Parathyroid adenoma (tissue), 2 donors: ENCODE measurements around the gene LETM1.

Experiments
- H2AFZ ChIP-seq: fragments of 300-600 bp; sonication (generic); one replicate; pipeline ENCODE4 v1.7.0; 2017; ENCODE audit warnings: antibody characterized with exemption, mild to moderate bottlenecking
- H3K27ac ChIP-seq: fragments of 300-600 bp; sonication (generic); one replicate; pipeline ENCODE4 v1.7.0; 2017
- H3K27me3 ChIP-seq: fragments of 300-600 bp; sonication (generic); one replicate; pipeline ENCODE4 v1.7.0; 2017; ENCODE audit warnings: low read length; ENCODE audit not compliant: control insufficient read depth, insufficient read depth
- H3K36me3 ChIP-seq: fragments of 300-600 bp; sonication (generic); one replicate; pipeline ENCODE4 v1.7.0; 2017; ENCODE audit warnings: low read length; ENCODE audit not compliant: control insufficient read depth, insufficient read depth
- H3K4me1 ChIP-seq: fragments of 300-600 bp; sonication (generic); one replicate; pipeline ENCODE4 v1.7.0; 2017; ENCODE audit warnings: control low read depth
- H3K4me2 ChIP-seq: fragments of 300-600 bp; sonication (generic); one replicate; pipeline ENCODE4 v1.7.0; 2017; ENCODE audit warnings: low read length
- H3K4me3 ChIP-seq: fragments of 300-600 bp; sonication (generic); one replicate; pipeline ENCODE4 v1.7.0; 2017; ENCODE audit warnings: low read depth, low read length
- H3K79me2 ChIP-seq: fragments of 300-600 bp; sonication (generic); one replicate; pipeline ENCODE4 v1.7.0; 2017; ENCODE audit warnings: control low read depth
- H3K9ac ChIP-seq: fragments of 300-600 bp; sonication (generic); one replicate; pipeline ENCODE4 v1.7.0; 2017; ENCODE audit warnings: mild to moderate bottlenecking
- H3K9me3 ChIP-seq: fragments of 300-600 bp; sonication (generic); one replicate; pipeline ENCODE4 v1.7.0; 2017; ENCODE audit warnings: low read length; ENCODE audit not compliant: control insufficient read depth
- TF ChIP-seq, protein P1 (sequence below): fragments of 300-600 bp; sonication (generic); IDR thresholded peaks from one replicate; pipeline ENCODE4 v1.7.0; 2017; ENCODE audit warnings: antibody characterized with exemption, mild to moderate bottlenecking
- donor health status: primary hyperparathyroidism.

Gene LETM1

DNA sequence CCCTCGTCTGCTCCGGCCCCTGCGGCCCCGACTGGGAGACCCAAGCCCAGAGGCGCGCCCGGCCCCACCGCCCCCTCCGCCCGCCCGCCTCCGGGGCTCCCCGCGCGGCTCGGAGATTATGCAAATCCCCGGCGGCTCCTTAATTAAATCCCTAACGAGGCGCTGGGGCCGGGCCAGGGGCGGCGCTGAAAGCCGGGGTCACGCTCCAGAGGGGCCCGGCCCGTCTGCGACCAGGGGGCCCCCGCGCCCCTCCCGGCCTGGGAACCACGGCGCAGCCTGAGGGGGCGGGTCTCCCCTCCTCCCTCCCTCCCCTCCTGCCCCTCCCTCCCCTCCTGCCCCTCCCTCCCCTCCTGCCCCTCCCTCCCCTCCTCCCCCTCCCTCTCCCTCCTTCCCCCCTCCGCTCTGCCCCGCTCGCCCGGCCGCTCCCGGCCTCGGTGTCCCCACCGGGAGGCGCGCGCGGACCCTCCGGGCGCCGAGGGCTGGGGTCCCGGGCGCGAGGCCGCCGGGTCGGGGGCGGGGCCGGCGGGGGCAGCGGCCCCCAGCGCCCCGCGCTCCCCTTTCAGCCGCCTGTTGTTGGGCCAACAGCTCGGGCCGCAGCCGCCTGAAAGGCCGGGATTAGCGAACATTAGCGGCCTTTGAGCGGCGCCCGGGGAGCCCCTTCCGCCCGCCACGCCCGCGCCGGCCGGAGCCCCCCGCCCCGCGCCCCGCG lies 88.7 kb downstream of the LETM1 start:
- H3K9me3 ChIP-seq: no peaks in the 10 kb centered on the region
- no peaks in the 10 kb centered on the region for H3K27me3 ChIP-seq
- TF ChIP-seq, protein P1, sequence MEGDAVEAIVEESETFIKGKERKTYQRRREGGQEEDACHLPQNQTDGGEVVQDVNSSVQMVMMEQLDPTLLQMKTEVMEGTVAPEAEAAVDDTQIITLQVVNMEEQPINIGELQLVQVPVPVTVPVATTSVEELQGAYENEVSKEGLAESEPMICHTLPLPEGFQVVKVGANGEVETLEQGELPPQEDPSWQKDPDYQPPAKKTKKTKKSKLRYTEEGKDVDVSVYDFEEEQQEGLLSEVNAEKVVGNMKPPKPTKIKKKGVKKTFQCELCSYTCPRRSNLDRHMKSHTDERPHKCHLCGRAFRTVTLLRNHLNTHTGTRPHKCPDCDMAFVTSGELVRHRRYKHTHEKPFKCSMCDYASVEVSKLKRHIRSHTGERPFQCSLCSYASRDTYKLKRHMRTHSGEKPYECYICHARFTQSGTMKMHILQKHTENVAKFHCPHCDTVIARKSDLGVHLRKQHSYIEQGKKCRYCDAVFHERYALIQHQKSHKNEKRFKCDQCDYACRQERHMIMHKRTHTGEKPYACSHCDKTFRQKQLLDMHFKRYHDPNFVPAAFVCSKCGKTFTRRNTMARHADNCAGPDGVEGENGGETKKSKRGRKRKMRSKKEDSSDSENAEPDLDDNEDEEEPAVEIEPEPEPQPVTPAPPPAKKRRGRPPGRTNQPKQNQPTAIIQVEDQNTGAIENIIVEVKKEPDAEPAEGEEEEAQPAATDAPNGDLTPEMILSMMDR: no peak
- H2AFZ ChIP-seq: no peak overlapping the region
- no peak overlapping the region for H3K4me2 ChIP-seq
- no peak overlapping the region for H3K27ac ChIP-seq
- no peaks in the 10 kb centered on the region for H3K79me2 ChIP-seq
- H3K4me1 ChIP-seq: no peaks in the 10 kb centered on the region
- H3K36me3 ChIP-seq: no peaks in the 10 kb centered on the region
- H3K9ac ChIP-seq: no peak overlapping the region
- H3K4me3 ChIP-seq: no peak overlapping the region

DNA sequence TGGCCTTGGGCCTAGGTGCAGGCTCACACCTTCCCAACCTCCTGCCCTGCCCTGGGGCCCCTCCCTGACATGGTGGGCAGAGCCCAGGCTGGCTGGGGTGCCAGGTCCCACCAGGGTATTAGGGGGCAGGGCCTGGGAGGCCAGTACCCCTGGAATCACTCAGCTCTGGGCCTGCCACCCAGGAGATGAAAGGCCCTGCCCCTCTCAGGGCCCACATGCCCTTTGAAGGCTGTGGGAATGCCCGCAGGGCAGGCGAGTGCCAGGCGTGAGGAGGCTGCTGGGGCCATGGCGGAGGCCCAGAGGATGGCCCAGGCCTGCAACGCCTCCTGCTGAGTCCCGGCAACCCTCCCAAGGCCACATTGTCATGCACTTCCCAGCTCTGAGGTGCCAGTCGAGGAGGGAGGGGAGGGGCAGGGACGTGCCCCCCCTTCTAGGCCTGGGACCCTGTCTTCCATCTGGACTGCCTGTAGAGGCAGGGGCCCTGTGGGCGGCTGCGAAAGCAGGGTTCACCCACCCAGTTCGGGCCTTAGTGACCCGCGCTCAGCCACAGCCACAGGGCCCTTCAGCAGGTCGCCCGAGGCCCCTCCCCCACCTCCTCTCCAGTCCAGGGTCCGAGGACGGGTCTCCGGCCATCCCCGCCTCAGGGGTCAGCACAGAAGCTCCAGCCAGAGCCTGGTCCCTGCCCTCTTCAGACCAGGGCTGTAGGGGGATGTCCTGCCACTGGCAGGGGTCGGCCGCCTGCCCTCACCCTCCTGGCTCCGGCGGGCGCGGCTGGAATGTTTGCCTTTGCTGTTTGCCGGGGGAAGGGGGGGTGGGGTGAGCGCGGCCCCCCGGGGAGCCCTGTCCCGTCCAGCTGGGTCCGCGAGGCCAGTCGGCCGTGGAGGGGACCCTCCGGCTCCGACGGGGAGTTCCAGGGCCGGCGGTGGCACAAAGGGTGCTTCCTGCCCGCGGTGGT lies 89.6 kb downstream of the LETM1 start:
- H3K27ac ChIP-seq: no peak overlapping the region
- H3K9ac ChIP-seq: no peak overlapping the region
- H3K4me1 ChIP-seq: no peaks in the 10 kb centered on the region
- no peak overlapping the region for H2AFZ ChIP-seq
- TF ChIP-seq, protein P1: no peak
- H3K4me2 ChIP-seq: no peak overlapping the region
- H3K4me3 ChIP-seq: no peak overlapping the region
- H3K9me3 ChIP-seq: no peaks in the 10 kb centered on the region
- no peaks in the 10 kb centered on the region for H3K27me3 ChIP-seq
- no peaks in the 10 kb centered on the region for H3K79me2 ChIP-seq
- no peaks in the 10 kb centered on the region for H3K36me3 ChIP-seq

DNA sequence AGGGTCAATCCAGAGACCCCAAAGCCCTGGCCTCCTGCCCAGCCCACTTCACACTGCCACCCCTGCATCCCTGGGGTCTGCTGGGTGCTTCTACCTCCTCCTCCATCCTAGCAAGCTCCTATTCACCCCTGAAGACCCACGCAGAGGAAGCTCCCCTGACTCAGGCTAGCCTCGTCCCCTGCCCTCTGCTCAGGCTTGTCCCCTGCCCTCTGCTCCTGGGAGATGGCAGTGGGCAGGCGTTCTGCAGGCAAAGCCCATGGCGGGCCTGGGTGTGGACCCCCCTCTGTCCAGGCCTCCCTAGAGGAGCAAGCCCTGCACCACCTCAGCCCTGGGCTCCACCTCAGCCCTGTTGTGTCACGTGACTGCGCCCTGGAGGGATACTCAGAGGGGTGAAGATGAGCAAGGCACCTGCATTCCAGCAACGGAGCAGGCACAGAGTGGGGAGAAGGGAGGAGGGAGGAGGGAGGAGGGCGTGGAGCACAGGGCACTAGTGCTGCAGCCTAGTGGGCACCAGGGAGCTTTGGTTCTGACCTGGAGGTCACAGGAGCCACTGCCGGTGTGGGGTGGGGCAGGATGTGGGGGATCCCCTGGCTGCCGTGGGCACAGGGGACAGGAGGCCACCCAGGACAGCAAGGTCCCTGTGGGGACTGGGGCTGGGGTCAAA lies 90.4 kb downstream of the LETM1 start:
- no peaks in the 10 kb centered on the region for H3K27me3 ChIP-seq
- no peak overlapping the region for H2AFZ ChIP-seq
- no peaks in the 10 kb centered on the region for H3K79me2 ChIP-seq
- no peak overlapping the region for H3K4me2 ChIP-seq
- H3K4me1 ChIP-seq: no peaks in the 10 kb centered on the region
- H3K4me3 ChIP-seq: no peak overlapping the region
- no peak overlapping the region for H3K9ac ChIP-seq
- H3K36me3 ChIP-seq: no peaks in the 10 kb centered on the region
- H3K27ac ChIP-seq: no peak overlapping the region
- TF ChIP-seq, protein P1: no peak
- H3K9me3 ChIP-seq: no peaks in the 10 kb centered on the region

DNA sequence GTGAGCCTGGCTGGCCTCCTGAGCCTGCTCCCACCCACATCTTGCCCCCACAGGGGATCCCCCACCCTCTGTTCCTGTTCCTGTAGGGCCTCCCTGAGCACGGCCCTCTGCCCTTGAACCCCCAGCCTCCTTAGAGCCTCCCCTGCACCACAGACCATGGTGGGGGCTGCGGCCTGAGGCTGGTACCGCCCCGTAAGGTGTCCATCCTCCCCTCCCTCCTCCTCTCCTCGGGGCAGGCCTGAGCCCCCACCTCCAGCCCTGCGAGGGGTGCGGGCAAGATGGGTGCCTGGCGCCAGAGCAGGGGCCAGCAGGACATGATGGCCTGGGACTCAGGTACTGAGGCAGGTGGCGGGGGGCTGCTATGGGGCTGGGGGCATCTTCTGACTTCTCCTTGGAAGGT lies 91.3 kb downstream of the LETM1 start:
- TF ChIP-seq, protein P1: no peak
- H3K4me1 ChIP-seq: no peaks in the 10 kb centered on the region
- no peak overlapping the region for H3K4me3 ChIP-seq
- H3K9ac ChIP-seq: no peak overlapping the region
- H3K4me2 ChIP-seq: no peak overlapping the region
- no peaks in the 10 kb centered on the region for H3K27me3 ChIP-seq
- H3K79me2 ChIP-seq: no peaks in the 10 kb centered on the region
- H3K9me3 ChIP-seq: no peaks in the 10 kb centered on the region
- no peak overlapping the region for H3K27ac ChIP-seq
- no peaks in the 10 kb centered on the region for H3K36me3 ChIP-seq
- H2AFZ ChIP-seq: no peak overlapping the region
